Kidney epithelial cell (primary cell): ENCODE data around the gene SRPK2. TPM values are rescaled to one million over a fixed set of nuclear protein-coding genes. Genes with fewer than 3 reads are reported as not detected.

Experiments
- DNase-seq: peaks from one replicate; pipeline ENCODE4 v3.0.0-alpha.2; 2010; ENCODE audit warnings: low read depth
- H3K27me3 ChIP-seq: 2 replicates; pipeline ENCODE4 v1.6.0; 2011; ENCODE audit warnings: low read length; ENCODE audit not compliant: control insufficient read depth, insufficient read depth
- H3K36me3 ChIP-seq: 2 replicates; pipeline ENCODE4 v1.5.1; 2011; ENCODE audit warnings: low read length; ENCODE audit not compliant: control insufficient read depth, insufficient read depth
- H3K4me3 ChIP-seq: 2 replicates; pipeline ENCODE4 v1.5.1; 2011; ENCODE audit warnings: low read depth, mild to moderate bottlenecking, control low read depth, low read length
- total RNA-seq: library from RNA; depleted of rRNA; stranded (reverse); fragments of >200 nt; gene quantifications from 2 replicates; pipeline ENCODE4 v1.2.3, GENCODE V29; 2015
- TF ChIP-seq, protein P1 (sequence below): IDR thresholded peaks from 2 replicates; pipeline ENCODE4 v1.5.1; 2011; ENCODE audit warnings: mild to moderate bottlenecking, moderate library complexity, low read length, control low read depth, inconsistent platforms; ENCODE audit not compliant: insufficient read depth, poor library complexity, severe bottlenecking

SRPK2 gene
- total RNA-seq, 1 donor from 2014 or later = 33.9 TPM

DNA sequence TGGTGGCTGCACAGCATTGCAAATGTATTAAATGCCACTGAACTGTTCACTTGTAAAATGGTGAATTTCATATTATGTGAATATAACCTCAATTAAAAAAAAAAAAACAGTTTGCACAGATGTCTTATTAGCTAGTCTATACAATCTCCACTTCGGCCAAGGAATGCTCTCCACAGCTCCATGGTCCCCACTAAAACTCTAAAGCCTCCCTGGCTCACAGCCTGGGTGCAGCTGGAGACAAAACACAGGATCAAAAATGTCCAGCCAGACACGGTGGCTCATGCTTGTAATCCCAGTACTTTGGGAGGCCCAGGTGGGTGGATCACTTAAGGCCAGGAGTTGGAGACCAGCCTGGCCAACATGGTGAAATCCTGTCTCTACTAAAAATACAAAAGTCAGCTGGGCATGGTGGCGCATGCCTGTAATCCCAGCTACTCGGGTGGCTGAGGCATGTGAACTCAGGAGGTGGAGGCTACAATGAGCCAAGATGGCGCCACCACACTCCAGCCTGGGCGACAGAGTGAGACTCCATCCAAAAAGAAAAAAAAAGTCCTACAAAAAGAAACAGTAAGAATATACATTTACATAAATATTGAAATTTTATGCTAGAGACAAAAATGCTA, 66.0 kb downstream of the SRPK2 start:
- Histone ChIP-seq H3K36me3 (no peaks in the 10 kb centered on the region), H3K4me3 (no peak overlapping the region), H3K27me3 (no peaks in the 10 kb centered on the region)
- DNase-seq = no peak
- TF ChIP-seq, protein P1, sequence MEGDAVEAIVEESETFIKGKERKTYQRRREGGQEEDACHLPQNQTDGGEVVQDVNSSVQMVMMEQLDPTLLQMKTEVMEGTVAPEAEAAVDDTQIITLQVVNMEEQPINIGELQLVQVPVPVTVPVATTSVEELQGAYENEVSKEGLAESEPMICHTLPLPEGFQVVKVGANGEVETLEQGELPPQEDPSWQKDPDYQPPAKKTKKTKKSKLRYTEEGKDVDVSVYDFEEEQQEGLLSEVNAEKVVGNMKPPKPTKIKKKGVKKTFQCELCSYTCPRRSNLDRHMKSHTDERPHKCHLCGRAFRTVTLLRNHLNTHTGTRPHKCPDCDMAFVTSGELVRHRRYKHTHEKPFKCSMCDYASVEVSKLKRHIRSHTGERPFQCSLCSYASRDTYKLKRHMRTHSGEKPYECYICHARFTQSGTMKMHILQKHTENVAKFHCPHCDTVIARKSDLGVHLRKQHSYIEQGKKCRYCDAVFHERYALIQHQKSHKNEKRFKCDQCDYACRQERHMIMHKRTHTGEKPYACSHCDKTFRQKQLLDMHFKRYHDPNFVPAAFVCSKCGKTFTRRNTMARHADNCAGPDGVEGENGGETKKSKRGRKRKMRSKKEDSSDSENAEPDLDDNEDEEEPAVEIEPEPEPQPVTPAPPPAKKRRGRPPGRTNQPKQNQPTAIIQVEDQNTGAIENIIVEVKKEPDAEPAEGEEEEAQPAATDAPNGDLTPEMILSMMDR = no peak

DNA sequence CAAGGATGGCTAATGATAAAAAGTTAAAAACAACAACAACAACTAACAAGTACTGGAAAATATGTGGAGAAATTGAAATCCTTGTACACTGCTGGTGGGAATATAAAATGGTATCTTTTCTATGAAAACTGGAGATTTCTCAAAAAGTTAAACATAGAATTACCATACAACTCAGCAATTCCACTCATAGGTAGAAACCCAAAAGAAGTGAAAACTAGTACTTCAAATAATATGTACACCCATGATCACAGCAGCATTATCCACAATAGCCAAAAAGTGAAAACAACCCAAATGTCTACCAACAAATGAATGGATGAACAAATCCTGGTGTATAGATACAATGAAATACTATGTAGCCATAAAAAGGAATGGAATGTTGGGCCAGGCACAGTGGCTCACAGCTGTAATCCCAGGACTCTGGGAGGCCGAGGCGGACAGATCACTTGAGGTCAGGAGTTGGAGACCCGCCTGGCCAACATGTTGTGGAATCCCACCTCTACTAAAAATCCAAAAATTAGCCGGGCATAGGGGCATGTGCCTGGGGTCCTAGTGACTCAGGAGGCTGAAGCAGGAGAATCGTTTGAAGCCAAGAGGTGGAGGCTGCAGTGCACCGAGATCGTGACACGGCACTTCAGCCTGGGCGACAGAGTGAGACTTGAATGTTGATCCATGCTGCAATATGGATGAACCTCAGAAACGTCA, 66.8 kb downstream of the SRPK2 start:
- H3K27me3 ChIP-seq = no peaks in the 10 kb centered on the region
- DNase-seq = no peak
- H3K36me3 ChIP-seq = no peaks in the 10 kb centered on the region
- TF ChIP-seq, protein P1 = no peak
- H3K4me3 ChIP-seq = no peak overlapping the region

DNA sequence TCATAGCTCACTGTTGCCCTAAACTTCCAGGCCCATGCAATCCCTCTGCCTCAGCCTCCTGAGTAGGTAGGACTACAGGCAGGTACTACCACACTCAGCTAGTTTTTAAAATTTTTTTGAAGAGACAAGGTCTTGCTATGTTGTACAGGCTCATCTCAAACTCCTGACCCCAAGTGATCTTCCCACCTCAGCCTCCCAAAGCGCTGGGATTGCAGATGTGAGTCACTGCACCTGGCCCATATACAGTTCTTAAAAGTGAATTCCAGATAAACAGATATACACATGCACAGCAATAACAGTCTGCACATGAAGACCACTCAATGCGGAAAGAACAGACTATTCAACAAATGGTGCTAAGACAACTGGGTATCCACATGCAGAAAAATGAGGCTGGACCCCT, 67.8 kb downstream of the SRPK2 start:
- Histone ChIP-seq H3K27me3 (no peaks in the 10 kb centered on the region), H3K36me3 (no peaks in the 10 kb centered on the region), H3K4me3 (no peak overlapping the region)
- no peak for DNase-seq
- TF ChIP-seq, protein P1 = no peak

DNA sequence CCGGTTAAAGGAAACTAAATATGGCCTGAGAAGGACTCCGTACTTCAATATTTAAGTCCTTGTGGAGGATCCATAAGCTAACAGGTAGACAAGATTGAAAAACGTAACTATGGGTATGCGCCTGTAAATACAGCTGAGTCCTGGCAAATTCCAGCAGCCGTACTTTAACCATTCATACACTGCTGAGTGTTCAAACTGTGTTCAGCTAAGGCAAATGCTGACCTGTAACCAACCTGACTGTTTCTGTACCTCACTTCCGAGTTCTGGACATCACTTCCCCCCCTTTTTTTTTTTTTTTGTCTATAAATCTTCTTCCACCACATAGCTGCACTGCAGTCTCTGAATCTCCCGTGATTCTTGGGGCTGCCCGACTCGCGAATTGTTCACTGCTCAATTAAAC, 69.1 kb downstream of the SRPK2 start:
- Histone ChIP-seq H3K4me3 (no peak overlapping the region), H3K27me3 (no peaks in the 10 kb centered on the region), H3K36me3 (no peaks in the 10 kb centered on the region)
- DNase-seq = no peak
- TF ChIP-seq, protein P1 = no peak

DNA sequence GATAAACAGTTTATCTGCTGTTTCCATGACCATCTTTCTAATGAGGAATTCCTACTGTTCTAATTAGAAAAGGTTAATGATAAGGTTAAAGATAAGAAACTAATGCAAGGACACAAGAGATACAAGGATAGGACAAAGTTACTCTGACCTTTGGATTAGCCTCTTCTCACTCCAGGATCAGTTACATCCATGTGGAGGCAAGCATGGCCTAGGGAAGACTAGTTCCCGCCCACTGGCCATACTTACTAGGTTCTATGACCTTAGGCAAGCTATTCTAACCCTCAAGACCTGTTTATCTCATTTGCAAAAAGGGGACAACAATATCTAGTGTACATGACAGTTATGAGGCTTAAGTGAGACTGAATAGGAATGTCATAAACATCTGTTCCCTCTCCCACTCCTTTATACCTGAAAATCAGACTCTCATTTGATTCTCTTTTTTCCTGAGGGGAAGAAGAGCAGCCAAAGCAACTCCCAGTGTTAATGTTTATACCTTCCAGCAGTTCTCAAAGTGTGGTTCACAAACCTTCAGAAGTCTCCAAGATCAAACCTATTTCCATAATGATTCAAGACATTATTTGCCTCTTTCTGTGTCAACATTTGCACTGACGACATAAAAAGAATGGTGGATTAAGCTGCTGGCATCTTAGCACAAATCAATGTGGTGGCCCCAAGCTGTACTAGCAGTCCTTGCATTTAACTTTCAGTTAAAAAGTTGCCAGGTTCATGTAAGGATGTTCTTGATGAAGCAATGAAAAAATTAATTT, 72.0 kb downstream of the SRPK2 start:
- TF ChIP-seq, protein P1 = no peak
- Histone ChIP-seq H3K27me3 (no peaks in the 10 kb centered on the region), H3K36me3 (no peaks in the 10 kb centered on the region), H3K4me3 (no peak overlapping the region)
- DNase-seq = no peak
